G401 (cell line): Measurements from ENCODE around the gene MEI1. TPM values are rescaled to one million over a fixed set of nuclear protein-coding genes. Genes with fewer than 3 reads are reported as not detected.
"Not testable (repeated sequence)": the region's sequence is repeated elsewhere in the genome, so short reads cannot be mapped to it uniquely, and the experiment has no call there.

Source experiments
- DNase-seq: peaks from one replicate; pipeline ENCODE4 v3.0.0-alpha.2; 2015; ENCODE audit warnings: low spot score
- in situ Hi-C: cut with HindIII; loops from 2 replicates; pipeline ENCODE4 v1.10.0; 2016; ENCODE audit warnings: low sequenced_read_pairs, mixed read lengths
- total RNA-seq: library from RNA; depleted of rRNA; stranded (reverse); fragments of >200 nt; shearing (Covaris generic); gene quantifications from 2 replicates; pipeline ENCODE4 v1.2.3, GENCODE V29; 2014

Gene MEI1
- total RNA-seq, 1 experiment from 2014 or later = not detected

DNA sequence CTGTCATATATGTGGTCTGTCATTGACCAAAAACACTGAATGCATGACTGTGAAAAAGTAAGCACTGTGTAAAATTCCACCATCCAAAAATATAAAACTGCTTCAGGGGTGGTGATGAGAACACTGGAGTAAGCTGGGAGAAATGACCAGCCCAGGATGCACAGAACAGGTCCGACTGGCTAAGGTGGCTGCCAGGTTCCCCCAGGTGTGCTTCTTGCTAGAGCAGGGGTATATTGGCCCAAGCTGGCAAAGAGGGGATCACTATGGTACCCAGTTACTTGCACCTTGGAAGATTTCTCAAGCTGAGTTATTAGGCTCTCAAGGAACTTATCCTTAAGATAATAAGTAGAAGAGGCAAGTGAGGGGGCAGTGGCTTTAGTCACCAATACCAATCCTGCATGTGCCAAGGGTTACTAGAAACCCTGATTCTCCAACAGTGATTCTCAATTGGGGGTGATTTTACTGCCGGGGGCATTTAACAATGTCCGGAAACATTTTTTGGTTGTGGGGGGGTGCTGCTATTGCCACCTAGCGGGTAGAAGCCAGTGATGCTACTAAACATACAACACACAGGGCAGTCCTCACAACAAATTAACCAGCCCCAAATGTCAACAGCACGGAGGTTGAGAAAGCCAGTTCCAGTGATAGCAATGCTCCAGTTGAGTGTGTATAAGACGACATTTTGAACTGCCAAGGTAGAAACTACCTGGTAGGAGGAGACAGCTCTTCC lies 26.4 kb upstream of the MEI1 start:
- in situ Hi-C loops = no loop called here
- DNase-seq = no peak

DNA sequence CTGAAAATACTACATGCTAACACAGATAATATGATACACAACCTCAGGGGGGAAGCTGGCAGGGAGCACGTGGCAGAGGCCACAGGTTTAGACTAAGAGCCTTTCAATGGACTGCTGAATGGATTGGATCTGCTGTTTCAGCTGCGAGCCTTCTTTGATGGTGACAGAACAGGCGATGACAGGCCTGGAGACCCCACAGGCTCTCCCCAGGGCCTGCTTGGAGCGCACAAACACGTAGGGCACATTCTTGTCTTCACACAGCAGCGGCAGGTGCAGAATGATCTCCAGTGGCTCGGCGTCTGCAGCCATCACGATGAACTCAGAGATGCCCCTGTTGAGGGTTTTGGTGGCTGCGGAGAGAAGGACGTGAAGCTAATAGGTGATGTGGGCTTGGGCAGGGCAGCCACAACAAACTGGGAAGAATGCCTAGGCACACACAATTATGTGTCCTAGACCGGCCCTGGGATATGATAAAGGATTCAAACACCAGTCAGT lies 24.4 kb upstream of the MEI1 start:
- in situ Hi-C loops = no loop called here
- no peak for DNase-seq

GRCh38 chr22:41676134-41676533 lies 23.2 kb upstream of the MEI1 start:
- in situ Hi-C loops = no loop called here
- no peak for DNase-seq

DNA sequence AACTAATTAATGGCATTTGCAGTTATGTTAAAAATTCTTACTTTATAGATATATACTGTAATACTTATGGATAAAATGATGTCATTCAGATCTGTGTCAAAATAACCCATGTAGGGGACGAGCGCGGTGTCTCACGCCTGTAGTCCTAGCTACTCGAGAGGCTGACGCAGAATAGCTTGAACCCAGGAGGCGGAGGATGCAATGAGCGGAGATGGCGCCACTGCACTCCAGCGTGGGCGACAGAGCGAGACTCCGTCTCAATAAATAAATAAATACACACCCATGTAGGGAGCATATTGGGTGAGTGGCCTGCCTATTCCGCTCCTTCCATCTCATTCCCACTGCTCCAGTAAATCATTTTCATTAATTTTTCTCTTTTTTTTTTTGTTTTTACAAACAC lies 17.7 kb upstream of the MEI1 start:
- no peak for DNase-seq
- in situ Hi-C loops = no loop called here

DNA sequence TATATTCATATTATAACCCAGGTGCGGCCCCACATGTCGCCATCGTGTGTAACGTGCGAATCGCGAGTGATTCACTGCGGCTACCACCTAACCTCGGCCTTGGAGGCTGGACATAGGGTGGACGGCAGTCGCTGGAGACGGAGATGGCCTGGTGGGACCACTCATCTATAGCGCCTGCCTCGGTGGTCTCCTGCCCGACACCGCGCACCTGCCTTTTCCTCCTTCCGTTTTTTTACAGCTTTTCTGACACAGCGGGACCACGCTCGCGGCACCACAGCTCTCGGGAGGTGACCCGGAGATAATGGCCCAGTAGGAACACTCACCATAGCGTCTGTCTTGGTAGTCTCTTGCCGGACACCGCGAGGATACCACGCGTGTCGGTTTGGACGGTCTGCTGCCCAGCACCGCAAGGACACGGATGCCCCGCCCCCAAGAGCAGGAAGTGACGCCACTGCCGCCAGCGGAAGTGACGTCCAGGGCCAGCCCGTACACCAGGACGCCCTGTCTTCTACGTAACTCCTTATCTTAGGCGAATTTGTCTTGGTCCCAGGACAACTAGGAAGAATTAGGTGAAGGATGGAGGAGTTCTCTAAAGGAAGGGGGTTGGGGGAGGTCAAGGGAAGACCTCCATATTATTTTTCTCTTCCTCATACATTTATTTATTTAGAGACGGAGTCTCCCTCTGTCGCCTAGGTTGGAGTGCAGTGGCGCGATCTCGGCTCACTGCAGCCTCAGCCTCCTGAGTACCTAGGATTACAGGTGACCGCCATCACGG lies 17.1 kb upstream of the MEI1 start:
- in situ Hi-C loops = no loop called here
- peak; percentile 88 for DNase-seq

DNA sequence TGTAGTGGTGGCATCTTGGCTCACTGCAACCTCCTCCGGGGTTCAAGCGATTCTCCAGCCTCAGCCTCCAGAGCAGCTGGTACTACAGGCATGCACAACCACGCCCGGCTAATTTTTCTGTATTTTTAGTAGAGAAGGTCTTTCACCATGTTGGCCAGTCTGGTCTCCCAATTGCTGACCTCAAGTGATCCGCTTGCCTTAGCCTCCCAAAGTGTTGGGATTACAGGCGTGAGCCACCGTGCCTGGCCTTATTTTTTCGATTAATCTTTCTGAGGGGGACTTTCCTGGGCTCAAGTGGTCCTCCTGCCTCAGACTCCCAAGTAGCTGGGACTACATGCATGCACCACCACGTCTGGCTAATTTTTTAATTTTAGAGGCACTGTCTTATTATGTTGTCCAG lies 16.3 kb upstream of the MEI1 start:
- DNase-seq = no peak
- in situ Hi-C loops = no loop called here

DNA sequence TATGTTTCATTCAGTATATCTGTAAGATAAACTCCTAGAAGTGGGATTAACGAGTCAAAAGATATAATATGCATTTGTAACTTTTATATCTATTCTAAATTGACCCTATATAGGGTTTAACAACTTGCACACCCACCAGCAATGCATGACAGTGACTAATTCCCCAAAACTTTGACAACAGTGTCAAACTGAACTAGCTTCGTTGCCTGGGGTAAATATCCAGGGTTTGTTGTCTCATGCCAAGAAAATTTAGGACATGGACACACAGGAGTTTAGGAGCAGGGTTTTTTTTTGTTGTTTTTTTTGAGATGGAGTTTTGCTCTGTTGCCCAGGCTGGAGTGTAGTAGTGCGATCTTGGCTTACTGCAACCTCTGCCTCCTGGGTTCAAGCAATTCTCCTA lies 15.7 kb upstream of the MEI1 start:
- in situ Hi-C loops = no loop called here
- no peak for DNase-seq

DNA sequence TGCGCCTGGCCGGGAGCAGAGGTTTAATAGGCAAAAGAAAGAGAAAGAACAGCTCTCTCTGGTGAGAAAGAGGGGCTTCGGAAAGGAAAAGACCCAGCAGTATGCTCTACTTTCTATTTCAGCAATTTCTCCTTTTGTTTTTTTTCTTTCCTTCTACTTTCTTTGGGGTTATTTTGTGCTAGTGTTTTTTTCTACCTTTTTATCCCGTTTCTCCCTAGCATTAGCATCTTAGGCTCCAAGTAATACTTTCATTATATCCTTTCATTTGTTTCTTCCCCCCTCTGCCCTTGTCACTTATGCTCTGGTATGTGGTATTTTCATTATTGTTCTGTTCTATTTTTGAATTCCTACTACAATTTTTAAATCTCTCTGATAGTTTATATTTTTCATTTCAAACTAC lies 15.1 kb upstream of the MEI1 start:
- no peak for DNase-seq
- in situ Hi-C loops = no loop called here

DNA sequence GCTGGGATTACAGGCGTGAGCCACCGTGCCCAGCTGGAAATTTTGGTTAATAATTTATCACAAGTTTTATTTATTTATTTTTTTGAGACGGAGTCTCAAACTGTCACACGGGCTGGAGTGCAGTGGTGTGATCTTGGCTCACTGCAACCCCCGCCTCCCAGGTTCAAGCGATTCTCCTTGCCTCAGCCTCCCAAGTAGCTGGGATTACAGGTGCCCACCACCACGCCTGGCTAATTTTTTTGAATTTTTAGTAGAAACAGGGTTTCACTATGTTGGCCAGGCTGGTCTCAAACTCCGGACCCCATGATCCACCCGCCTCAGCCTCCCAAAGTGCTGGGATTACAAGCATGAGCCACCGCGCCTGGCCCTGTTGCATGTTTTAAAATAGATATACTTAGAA lies 12.4 kb upstream of the MEI1 start:
- in situ Hi-C loops, DNase-seq: not testable (repeated sequence)

- peak; percentile 29 for DNase-seq
- in situ Hi-C loops = no loop called here
These were observed 11.4 kb upstream of the MEI1 start for GRCh38 chr22:41687901-41688364.

DNA sequence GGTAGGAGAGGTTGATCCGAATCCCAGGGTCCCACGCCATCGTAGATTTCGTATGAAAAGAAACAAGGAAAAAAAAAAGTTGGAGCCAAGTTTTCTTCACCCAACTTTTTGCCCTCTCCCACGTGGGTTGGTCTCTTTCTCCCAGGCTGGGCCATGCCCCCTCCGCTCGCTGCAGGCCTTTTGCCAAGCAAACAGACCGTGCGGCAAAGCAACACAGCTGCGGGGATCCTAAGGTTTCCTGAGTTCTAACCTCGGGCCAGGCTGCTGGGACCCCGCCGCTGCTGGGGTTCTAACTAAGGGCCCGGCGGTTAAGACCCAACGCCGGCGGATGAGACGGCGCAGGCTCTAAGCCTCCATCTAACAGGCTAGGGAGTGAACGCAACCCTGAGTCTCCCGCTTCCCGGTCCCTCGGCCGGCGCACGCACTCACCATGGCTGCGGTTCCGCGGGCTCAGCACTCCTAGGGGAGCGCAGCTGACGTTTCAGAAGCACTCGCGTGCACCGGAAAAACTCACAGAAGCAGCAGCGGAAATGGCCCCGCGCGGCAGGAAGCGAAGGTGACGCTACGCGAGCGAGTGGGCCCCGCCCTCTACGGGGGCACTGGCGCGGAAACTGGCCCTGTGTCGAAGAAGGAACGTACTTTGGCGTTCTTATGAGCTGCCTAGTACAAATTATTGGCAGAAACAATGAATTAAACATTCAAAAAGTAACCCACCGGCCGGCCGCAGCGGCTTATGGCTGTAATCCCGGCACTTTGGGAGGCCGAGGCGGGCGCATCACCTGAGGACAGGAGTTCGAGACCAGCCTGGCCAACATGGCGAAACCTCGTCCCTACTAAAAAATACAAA lies 10.7 kb upstream of the MEI1 start, which contains the start of gene SNU13:
SNU13 (minus strand) TSS at position 503 of the 847 bp plus-strand sequence; CDS start at position 432, 71 bp downstream.
- DNase-seq = peak; percentile 95

GRCh38 chr22:41690476-41690875 lies 8.8 kb upstream of the MEI1 start:
- no peak for DNase-seq
- in situ Hi-C loops = no loop called here

More for the DNA sequence above, 10.7 kb upstream of the MEI1 start, which contains the start of gene SNU13:
- in situ Hi-C loops = no loop called here

DNA sequence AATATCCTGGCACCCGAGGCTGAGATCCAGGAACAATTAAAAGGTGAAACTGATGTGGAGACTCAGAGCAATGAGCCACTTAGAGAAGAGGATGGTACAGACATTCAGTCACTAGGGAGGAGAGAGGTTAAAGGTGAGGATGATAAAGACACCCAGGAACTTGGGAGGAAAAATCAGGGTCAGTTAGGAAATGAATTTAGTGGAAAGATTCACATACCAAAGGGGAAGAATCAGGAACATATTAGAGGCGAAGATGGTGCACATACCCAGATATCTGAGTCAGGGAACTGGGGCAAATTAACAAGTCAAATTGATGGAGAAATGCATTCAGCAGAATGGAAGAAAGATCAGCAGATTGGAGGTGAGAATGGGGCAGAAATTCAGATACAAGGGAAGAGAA lies 4.1 kb upstream of the MEI1 start:
- in situ Hi-C loops = no loop called here

DNA sequence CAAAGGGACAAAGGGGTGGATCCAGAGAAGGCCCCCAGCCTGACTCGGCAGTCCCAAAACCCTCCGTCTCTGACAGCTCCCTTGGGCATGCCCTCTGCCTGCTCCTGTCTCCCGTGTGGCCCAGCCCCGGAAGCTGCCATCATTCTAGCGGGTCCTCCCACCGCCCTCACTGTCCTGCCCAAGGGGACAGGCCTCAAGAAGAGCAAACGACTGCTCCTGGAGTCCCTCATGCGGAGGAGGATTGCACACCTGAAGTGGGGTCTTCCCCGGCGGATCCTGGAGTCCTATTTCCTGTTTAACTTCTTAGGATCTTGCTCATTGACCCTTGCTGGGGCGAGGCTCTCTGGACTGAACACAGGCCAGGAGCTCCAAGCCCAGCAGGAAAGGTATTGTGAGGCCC lies 2.6 kb upstream of the MEI1 start:
- DNase-seq = no peak
- in situ Hi-C loops = no loop called here

More for the DNA sequence above, 4.1 kb upstream of the MEI1 start:
- no peak for DNase-seq

- DNase-seq = peak; percentile 93
- in situ Hi-C loops = no loop called here
These were observed 2.1 kb upstream of the MEI1 start for GRCh38 chr22:41697126-41697775.

- in situ Hi-C loops = no loop called here
- no peak for DNase-seq
These were observed 733 bp downstream of the MEI1 start for GRCh38 chr22:41700108-41700364.

DNA sequence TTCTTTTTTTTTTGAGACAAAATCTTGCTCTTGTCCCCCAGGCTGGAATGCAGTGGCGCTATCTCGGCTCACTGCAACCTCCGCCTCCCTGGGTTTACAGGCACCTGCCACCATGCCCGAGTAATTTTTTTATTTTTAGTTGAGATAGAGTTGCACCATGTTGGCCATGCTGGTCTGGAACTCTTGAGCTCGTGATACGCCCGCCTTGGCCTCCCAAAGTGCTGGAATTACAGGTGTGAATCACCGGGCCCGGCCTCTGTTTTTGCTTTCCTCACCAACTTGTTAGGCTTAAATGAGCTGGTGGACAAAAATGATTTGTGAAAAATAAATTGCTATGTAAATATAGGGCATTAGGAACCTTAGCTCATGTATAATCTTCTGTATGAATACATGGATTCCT lies 3.5 kb downstream of the MEI1 start:
- in situ Hi-C loops = no loop called here
- no peak for DNase-seq

GRCh38 chr22:41709341-41709740 lies 10.0 kb downstream of the MEI1 start:
- in situ Hi-C loops = no loop called here
- DNase-seq = no peak

GRCh38 chr22:41713004-41713403 lies 13.7 kb downstream of the MEI1 start:
- in situ Hi-C loops = no loop called here
- DNase-seq = no peak
